Karpas-422 (cell line): Measurements from ENCODE around the gene BRICD5. TPM values are rescaled to one million over a fixed set of nuclear protein-coding genes. Genes with fewer than 3 reads are reported as not detected.

Experiments used
- DNase-seq: peaks from one replicate; pipeline ENCODE4 v3.0.0-alpha.2; 2015
- H2AFZ ChIP-seq: fragments of 200-600 bp; sonication (generic); 2 replicates; pipeline ENCODE4 v1.6.1; 2014; ENCODE audit warnings: antibody characterized with exemption, low read length, mixed read lengths
- H3K27ac ChIP-seq: fragments of 200-600 bp; sonication (generic); 2 replicates; pipeline ENCODE4 v1.5.1; 2014; ENCODE audit warnings: mild to moderate bottlenecking, low read length, moderate library complexity
- H3K27me3 ChIP-seq: fragments of 200-600 bp; sonication (generic); 2 replicates; pipeline ENCODE4 v1.6.1; 2014; ENCODE audit warnings: low read length, mixed read lengths
- H3K36me3 ChIP-seq: fragments of 200-600 bp; sonication (generic); 2 replicates; pipeline ENCODE4 v1.6.1; 2014; ENCODE audit warnings: low read length, mixed read lengths; ENCODE audit not compliant: insufficient read depth
- H3K4me1 ChIP-seq: fragments of 200-600 bp; sonication (generic); 2 replicates; pipeline ENCODE4 v1.6.1; 2014; ENCODE audit warnings: mild to moderate bottlenecking, low read length, mixed read lengths
- H3K4me2 ChIP-seq: fragments of 200-600 bp; sonication (generic); 2 replicates; pipeline ENCODE4 v1.6.1; 2014; ENCODE audit warnings: low read length, low read depth, mild to moderate bottlenecking; ENCODE audit not compliant: poor library complexity, severe bottlenecking
- H3K4me3 ChIP-seq: fragments of 200-600 bp; sonication (generic); 2 replicates; pipeline ENCODE4 v1.5.1; 2014; ENCODE audit warnings: mild to moderate bottlenecking, antibody characterized with exemption, low read length, mixed read lengths
- H3K79me2 ChIP-seq: fragments of 200-600 bp; sonication (generic); 2 replicates; pipeline ENCODE4 v1.6.1; 2014; ENCODE audit warnings: mild to moderate bottlenecking, low read length, mixed read lengths
- H3K9ac ChIP-seq: fragments of 200-600 bp; sonication (generic); 2 replicates; pipeline ENCODE4 v1.6.0; 2014; ENCODE audit warnings: low read length
- H3K9me2 ChIP-seq: fragments of 200-600 bp; sonication (generic), shearing (Covaris generic); replicated peaks from 2 replicates; pipeline ENCODE4 v1.6.0; 2014; ENCODE audit warnings: mild to moderate bottlenecking, low read length, moderate library complexity; ENCODE audit not compliant: insufficient read depth
- H3K9me3 ChIP-seq: fragments of 300-700, 200-600 bp; sonication (generic); 2 replicates; pipeline ENCODE4 v1.6.1; 2014; ENCODE audit warnings: low read length, mixed read lengths
- H4K20me1 ChIP-seq: fragments of 200-600 bp; sonication (generic); 2 replicates; pipeline ENCODE4 v1.6.1; 2014; ENCODE audit warnings: mild to moderate bottlenecking, antibody characterized with exemption, low read length, low read depth; ENCODE audit not compliant: insufficient read depth
- total RNA-seq: library from RNA; depleted of rRNA; stranded (reverse); fragments of >200 nt; shearing (Covaris generic); gene quantifications from 2 replicates; pipeline ENCODE4 v1.2.3, GENCODE V29; 2014; ENCODE audit warnings: low replicate concordance

The BRICD5 gene
- total RNA-seq, 1 experiment from 2014 or later, result 3.7 TPM

DNA sequence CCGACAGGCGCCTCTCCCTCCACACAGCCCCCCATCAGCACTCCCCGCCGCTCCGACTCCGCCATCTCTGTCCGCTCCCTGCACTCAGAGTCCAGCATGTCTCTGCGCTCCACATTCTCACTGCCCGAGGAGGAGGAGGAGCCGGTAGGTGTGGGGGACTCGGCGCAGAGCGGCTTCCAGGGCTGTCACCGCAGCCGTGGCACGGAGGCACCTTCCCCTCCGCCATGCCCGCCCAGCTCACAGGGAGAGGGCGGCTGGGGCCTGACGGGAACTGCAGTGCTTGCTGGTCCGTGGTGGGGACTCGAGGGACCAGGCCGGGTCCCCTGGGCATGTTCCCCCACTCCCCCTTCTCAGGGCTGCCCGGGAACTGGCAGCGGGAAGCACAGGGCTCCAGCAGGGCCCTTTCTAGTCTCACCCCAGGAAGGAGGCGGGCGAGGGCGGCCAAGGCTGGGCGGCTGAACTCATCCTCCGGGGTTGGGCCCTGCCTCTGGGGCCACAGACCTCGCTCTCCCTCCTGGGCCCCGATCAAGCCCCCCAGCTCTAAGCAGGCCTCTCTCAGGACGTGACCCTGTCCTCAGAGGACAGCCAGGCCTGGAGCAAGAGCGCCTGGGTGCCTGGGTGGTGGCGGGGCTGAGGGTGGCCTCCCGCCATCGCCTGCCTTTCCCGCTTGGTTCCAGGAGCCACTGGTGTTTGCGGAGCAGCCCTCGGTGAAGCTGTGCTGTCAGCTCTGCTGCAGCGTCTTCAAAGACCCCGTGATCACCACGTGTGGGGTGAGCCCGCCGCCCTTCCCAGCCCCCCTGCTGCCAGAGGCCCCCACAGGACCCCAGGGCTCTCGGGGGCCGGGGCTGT is 39.9 kb downstream of the BRICD5 start:
- Histone ChIP-seq H3K9me2 (no peaks in the 10 kb centered on the region), H2AFZ (no peak overlapping the region), H3K9ac (no peak overlapping the region), H3K4me1 (no peaks in the 10 kb centered on the region), H3K4me3 (no peak overlapping the region), H3K79me2 (peaks cover 6% of the 10 kb centered on the region), H3K27me3 (no peaks in the 10 kb centered on the region), H4K20me1 (peaks cover 6% of the 10 kb centered on the region; the same call in 1 of the 2 replicates), H3K9me3 (no peaks in the 10 kb centered on the region), H3K27ac (no peak overlapping the region), H3K4me2 (no peak overlapping the region), H3K36me3 (peaks cover 12% of the 10 kb centered on the region)
- no peak for DNase-seq

DNA sequence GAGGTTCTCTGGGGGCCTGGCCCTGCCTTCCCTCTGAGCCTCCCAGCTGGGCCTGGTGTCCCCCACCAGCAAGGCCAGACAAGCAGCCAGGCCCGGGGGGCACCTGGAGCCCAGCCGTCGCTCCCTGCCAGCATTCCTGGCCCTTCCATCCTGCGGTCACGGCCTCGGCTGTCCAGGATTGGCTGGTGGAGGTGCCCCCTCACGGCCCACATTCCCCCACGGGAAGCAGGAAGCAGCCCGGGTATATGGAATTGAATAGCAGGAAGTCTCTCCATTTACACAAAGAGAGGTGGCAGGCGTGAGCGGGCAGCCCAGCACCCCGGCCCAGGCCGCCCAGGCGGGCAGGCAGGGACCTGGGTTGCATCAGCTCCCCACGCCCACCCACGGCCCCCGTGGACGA is 40.6 kb downstream of the BRICD5 start:
- no peaks in the 10 kb centered on the region for H3K4me1 ChIP-seq
- no peak overlapping the region for H3K4me2 ChIP-seq
- peaks cover 8% of the 10 kb centered on the region; the same call in 1 of the 2 replicates for H4K20me1 ChIP-seq
- peaks cover 10% of the 10 kb centered on the region for H3K79me2 ChIP-seq
- no peak overlapping the region for H3K9ac ChIP-seq
- DNase-seq, result no peak
- H3K4me3 ChIP-seq, result no peak overlapping the region
- H3K27ac ChIP-seq, result no peak overlapping the region
- H3K9me2 ChIP-seq, result no peaks in the 10 kb centered on the region
- no peaks in the 10 kb centered on the region for H3K9me3 ChIP-seq
- H3K27me3 ChIP-seq, result no peaks in the 10 kb centered on the region
- peaks cover 4% of the 10 kb centered on the region for H3K36me3 ChIP-seq
- H2AFZ ChIP-seq, result no peak overlapping the region

DNA sequence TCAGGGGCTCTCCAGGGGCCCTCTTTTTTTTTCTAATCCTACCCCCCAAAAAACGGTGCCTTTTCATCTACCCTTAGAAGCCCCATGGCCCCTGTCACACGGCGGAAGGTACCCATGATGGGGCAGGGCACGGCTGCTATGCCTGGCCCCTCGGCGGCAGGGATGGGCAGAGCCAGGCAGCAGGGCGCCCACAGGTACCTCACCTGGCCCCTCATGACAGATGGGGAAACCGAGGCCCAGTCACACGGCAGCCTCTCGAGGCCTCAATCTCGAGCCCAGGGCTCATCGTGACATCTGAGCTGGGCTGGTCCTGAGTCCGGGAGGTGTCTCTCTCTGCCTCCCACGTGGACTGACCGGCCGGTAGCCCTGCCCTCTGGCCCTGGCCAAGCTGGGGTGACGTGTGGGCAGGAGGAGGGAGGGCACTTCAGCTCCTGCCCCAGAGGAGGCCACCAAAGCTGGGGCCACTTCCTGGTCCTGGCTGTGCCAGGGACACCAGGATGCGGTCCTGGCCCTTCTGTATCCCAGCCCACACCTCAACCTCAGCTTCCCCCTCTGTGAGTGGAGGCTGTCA is 43.5 kb downstream of the BRICD5 start:
- no peak for DNase-seq
- H4K20me1 ChIP-seq, result peaks cover 20% of the 10 kb centered on the region; the same call in 1 of the 2 replicates
- H3K27ac ChIP-seq, result no peak overlapping the region
- H3K79me2 ChIP-seq, result peaks cover 29% of the 10 kb centered on the region
- H3K36me3 ChIP-seq, result no peaks in the 10 kb centered on the region
- no peak overlapping the region for H2AFZ ChIP-seq
- no peaks in the 10 kb centered on the region for H3K4me1 ChIP-seq
- no peaks in the 10 kb centered on the region for H3K27me3 ChIP-seq
- H3K9ac ChIP-seq, result no peak overlapping the region
- no peaks in the 10 kb centered on the region for H3K9me3 ChIP-seq
- no peak overlapping the region for H3K4me2 ChIP-seq
- H3K9me2 ChIP-seq, result no peaks in the 10 kb centered on the region
- no peak overlapping the region for H3K4me3 ChIP-seq

DNA sequence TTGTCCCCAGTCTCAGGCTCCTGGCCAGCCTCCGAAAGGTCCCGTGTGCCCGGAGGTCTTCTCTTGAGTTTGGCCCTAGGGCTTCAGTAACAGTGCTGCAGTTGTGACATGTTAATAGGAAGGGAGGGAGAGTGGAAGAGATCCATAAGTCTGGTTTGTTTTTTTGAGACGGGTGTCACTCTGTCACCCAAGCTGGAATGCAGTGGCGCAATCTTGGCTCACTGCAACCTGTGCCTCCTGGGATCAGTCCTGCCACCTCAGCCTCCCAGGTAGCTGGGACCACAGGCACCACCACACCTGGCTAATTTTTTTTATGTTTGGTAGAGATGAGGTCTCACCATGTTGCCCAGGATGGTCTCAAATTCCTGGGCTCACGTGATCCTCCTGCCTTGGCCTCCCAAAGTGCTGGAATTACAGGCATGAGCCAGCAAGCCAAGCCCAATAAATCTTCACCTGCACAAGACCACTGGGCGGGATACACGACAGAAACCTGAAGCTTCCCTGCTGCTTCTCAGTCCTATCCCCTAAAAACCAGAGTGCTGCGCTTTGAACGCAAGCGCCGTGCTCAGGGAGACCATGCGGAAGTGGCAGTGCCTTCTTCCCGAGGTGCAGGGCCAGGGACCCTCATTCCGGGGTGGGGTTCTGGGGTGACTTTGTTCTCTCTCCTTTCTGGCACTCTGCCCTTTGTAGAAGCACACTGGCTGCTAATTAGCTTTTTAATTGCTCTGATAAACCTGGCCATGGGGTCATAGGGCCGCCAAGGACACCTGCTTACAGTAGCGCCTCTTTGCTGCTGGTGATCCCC is 44.2 kb downstream of the BRICD5 start:
- no peak overlapping the region for H3K9ac ChIP-seq
- DNase-seq, result no peak
- H3K27ac ChIP-seq, result no peak overlapping the region
- no peaks in the 10 kb centered on the region for H3K36me3 ChIP-seq
- H4K20me1 ChIP-seq, result peaks cover 27% of the 10 kb centered on the region; the same call in 1 of the 2 replicates
- peaks cover 36% of the 10 kb centered on the region for H3K79me2 ChIP-seq
- no peaks in the 10 kb centered on the region for H3K9me3 ChIP-seq
- H3K4me3 ChIP-seq, result no peak overlapping the region
- H3K9me2 ChIP-seq, result no peaks in the 10 kb centered on the region
- H3K4me1 ChIP-seq, result peaks cover 5% of the 10 kb centered on the region
- no peaks in the 10 kb centered on the region for H3K27me3 ChIP-seq
- H3K4me2 ChIP-seq, result no peak overlapping the region
- no peak overlapping the region for H2AFZ ChIP-seq

DNA sequence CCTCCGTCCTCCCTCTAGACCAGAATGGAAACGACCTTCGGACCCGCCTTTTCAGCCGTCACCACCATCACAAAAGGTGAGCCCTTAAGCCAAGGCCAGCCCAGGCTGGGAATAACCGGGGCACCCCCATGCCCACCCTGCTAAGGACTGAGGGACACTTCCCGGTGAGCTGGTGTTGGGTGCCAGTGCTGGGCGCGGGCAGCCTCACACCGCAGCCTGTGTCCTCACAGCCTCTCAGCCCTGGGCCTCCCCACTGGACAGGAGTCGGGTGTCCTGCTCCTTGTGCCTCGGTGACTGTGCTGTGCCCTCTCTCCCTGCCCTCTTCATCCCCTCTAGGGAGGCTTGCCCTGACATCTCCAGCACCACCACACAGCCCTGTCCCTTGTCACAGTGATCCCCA is 44.8 kb downstream of the BRICD5 start:
- Histone ChIP-seq H3K4me1 (peaks cover 11% of the 10 kb centered on the region), H3K27ac (no peak overlapping the region), H3K9ac (no peak overlapping the region), H4K20me1 (peaks cover 27% of the 10 kb centered on the region; the same call in 1 of the 2 replicates), H3K9me3 (no peaks in the 10 kb centered on the region), H2AFZ (no peak overlapping the region), H3K36me3 (no peaks in the 10 kb centered on the region), H3K79me2 (peaks cover 41% of the 10 kb centered on the region), H3K4me2 (no peak overlapping the region), H3K27me3 (no peaks in the 10 kb centered on the region), H3K4me3 (no peak overlapping the region), H3K9me2 (no peaks in the 10 kb centered on the region)
- DNase-seq, result no peak

DNA sequence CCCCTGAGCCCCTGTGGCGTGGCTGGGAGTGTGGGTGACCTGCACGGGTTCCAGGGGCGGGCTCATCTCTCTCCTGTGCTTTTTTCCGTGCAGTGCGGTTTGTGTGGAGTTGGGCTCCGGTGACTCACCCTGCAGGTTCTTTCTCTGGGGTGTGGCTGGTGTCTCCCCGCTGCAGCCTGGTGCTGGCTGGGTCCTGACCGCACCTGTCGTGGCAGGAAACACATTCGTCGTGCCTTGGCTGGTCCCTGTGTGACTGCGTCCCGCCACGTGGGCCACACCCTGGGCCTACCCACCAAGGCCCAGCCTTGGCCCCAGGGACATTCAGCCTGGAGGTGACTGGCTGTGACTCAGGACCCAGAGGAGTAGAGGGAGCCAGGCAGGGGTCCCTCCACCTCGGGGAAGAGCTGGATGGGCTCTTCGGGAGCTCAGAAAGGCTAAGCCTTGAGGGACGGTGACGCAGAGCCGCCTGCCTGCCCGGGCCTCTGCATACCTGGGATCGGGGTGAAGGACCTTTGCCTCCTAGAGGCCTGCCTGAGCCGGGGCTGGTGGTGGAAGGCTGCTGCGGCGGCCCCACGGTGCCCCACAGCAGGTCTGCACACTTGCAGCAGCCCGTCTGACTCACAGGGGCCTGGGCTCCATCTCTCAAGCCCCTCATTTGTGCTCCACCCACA is 47.3 kb downstream of the BRICD5 start:
- Histone ChIP-seq H3K4me3 (no peak overlapping the region), H3K4me2 (no peak overlapping the region), H3K4me1 (peaks cover 36% of the 10 kb centered on the region), H3K27me3 (no peaks in the 10 kb centered on the region), H3K79me2 (peaks cover 66% of the 10 kb centered on the region), H3K36me3 (no peaks in the 10 kb centered on the region), H3K9me2 (no peaks in the 10 kb centered on the region), H2AFZ (no peak overlapping the region), H3K9ac (no peak overlapping the region), H3K27ac (no peak overlapping the region), H3K9me3 (no peaks in the 10 kb centered on the region), H4K20me1 (peaks cover 42% of the 10 kb centered on the region)
- no peak for DNase-seq

DNA sequence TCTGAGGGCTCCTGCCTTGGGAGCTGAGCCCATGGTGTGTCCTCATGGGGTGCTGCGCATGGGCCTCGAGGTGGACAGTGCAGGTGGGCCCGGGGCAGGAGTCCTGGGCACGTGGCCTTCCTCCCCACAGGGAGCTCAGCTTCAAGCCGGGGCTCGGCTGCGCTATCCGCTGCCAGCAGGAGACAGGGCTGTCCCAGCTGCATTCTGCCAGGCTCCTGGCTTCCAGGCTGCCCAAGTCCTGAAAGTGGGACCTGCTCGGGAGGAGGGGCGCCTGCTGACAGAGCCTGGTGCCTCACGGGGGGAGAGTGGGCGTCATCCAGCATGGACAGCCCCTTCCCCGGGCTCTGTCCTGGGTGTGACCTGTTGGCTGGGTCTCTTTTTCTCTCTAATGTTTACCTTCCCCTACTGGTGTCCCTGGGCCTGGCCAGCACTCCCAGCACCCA is 48.0 kb downstream of the BRICD5 start:
- Histone ChIP-seq H3K9ac (no peak overlapping the region), H3K9me2 (no peaks in the 10 kb centered on the region), H3K9me3 (no peaks in the 10 kb centered on the region), H3K79me2 (peaks cover 72% of the 10 kb centered on the region), H3K27me3 (no peaks in the 10 kb centered on the region), H3K36me3 (no peaks in the 10 kb centered on the region), H3K4me3 (no peak overlapping the region), H4K20me1 (peaks cover 48% of the 10 kb centered on the region), H2AFZ (no peak overlapping the region), H3K4me1 (peaks cover 43% of the 10 kb centered on the region), H3K27ac (no peak overlapping the region), H3K4me2 (no peak overlapping the region)
- DNase-seq, result no peak
